Uterus (tissue), 4 donors: ENCODE measurements around the gene CHPT1. TPM values are rescaled to one million over a fixed set of nuclear protein-coding genes. Genes with fewer than 3 reads are reported as not detected.

ENCODE experiments used
- DNase-seq, 2 donors: peaks; one replicate each; pipeline ENCODE4 v3.0.0-alpha.2; 2019 to 2020
- H3K27ac ChIP-seq, 2 donors: fragments of 200-600 bp; sonication (generic); 1 replicate in 1 of 2; 2 replicates in 1 of 2; pipeline ENCODE4 v1.5.1; 2016 to 2018
- H3K27me3 ChIP-seq, 2 donors: fragments of 200-600 bp; sonication (generic); one replicate each; pipeline ENCODE4 v1.5.1; 2018 to 2019; ENCODE audit warnings: control low read depth in 1 of 2
- H3K36me3 ChIP-seq, 2 donors: fragments of 200-600 bp; sonication (generic); one replicate each; pipeline ENCODE4 v1.5.1; 2019; ENCODE audit warnings: control low read depth in 1 of 2
- H3K4me1 ChIP-seq, 2 donors: fragments of 200-600 bp; sonication (generic); one replicate each; pipeline ENCODE4 v1.5.1; 2018 to 2019; ENCODE audit warnings: control low read depth in 1 of 2
- H3K4me3 ChIP-seq, 2 donors: fragments of 200-600 bp; sonication (generic); 1 replicate in 1 of 2; 2 replicates in 1 of 2; pipeline ENCODE4 v1.5.1; 2018 to 2019; ENCODE audit warnings: mild to moderate bottlenecking in 1 of 2
- H3K9me3 ChIP-seq, 2 donors: fragments of 200-600 bp; sonication (generic); one replicate each; pipeline ENCODE4 v1.5.1; 2019; ENCODE audit warnings: control low read depth in 1 of 2
- CTCF ChIP-seq, 4 experiments: fragments of 200-600 bp in 2 of 4; fragments of 450-650 bp in 2 of 4; sonication (generic) in 2 of 4; IDR thresholded peaks; one replicate each; pipeline ENCODE4 v1.5.1; 2016 to 2019; ENCODE audit warnings: antibody characterized with exemption in 4 of 4, mild to moderate bottlenecking in 2 of 4, moderate library complexity in 1 of 4
- POLR2A ChIP-seq, 2 donors: fragments of 450-650 bp; IDR thresholded peaks; one replicate each; pipeline ENCODE4 v1.6.1; 2016; ENCODE audit warnings: antibody characterized with exemption in 2 of 2, mild to moderate bottlenecking in 1 of 2, moderate library complexity in 1 of 2
- intact Hi-C: fragments of 100-400 bp; cut with DNase I; formaldehyde crosslinking; loops from one replicate; pipeline ENCODE4 v1.15.1; 2023; ENCODE audit warnings: low total_unique reads
- total RNA-seq, 4 donors: library from RNA; depleted of rRNA in 3 of 4; stranded (reverse); fragments of >200 nt in 3 of 4; gene quantifications; one replicate each; pipeline versions ENCODE4 v1.1.0 to v1.2.4, GENCODE V29; 2014 to 2023
- donor health status: DM: yes; HTN: yes; CAD: no.

Gene CHPT1
- total RNA-seq, 4 donors from 2014 or later, result 22.5 to 105 (median 51.1) TPM

DNA sequence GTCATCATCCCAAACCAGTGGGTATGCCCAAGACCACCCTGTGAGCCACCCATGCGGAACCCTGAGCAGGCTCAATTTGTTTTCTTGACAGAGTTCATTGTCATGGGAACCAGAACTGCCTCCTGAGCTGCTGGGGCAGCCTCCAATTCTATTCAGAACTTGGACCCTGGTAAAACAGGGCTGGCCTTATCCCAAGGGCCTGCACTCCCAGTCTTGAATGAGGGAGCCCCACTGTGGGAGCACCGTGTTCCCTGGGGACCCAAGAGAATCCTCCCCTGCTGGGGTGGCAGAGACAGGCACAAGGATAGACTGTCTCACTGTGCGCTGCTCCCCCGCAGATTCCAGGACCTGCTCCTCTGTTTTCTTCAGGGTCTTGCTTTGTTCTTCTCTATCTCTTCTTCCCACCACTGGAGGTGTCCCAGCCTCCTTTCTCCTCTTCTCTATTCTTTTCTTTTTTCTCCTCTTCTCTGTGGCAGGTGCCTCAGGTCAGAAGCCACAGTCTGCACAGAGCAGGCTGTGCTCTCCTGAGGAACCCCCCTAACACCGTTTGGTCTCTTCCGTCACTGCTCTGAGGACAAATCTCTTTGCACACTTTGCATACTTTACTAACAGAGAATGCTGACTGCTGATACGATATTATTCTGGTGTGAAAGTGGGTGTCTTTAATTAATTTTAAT lies 31.2 kb upstream of the CHPT1 start:
- intact Hi-C loops, result no loop called here
- no peaks in the 10 kb centered on the region for H3K36me3 ChIP-seq
- H3K4me3 ChIP-seq, result no peak overlapping the region
- H3K9me3 ChIP-seq, result no peaks in the 10 kb centered on the region
- H3K4me1 ChIP-seq, result no peaks in the 10 kb centered on the region
- no peaks in the 10 kb centered on the region for H3K27me3 ChIP-seq
- H3K27ac ChIP-seq, result no peak overlapping the region
- no peak for TF ChIP-seq POLR2A (IDR thresholded peaks at IDR 0.05)
- no peak for TF ChIP-seq CTCF (IDR thresholded peaks at IDR 0.05)
- no peak for DNase-seq

GRCh38 chr12:101667591-101667990 lies 29.8 kb upstream of the CHPT1 start:
- H3K36me3 ChIP-seq, result no peaks in the 10 kb centered on the region
- H3K27ac ChIP-seq, result no peak overlapping the region
- H3K4me1 ChIP-seq, result no peaks in the 10 kb centered on the region
- DNase-seq, result no peak
- no peaks in the 10 kb centered on the region for H3K27me3 ChIP-seq
- H3K4me3 ChIP-seq, result no peak overlapping the region
- intact Hi-C loops, result no loop called here
- no peaks in the 10 kb centered on the region for H3K9me3 ChIP-seq
- TF ChIP-seq POLR2A (IDR thresholded peaks at IDR 0.05) (no peak), CTCF (IDR thresholded peaks at IDR 0.05) (no peak)

- intact Hi-C loops, result no loop called here
- peak in 1 of 2 donors; percentile 16 for DNase-seq
- TF ChIP-seq POLR2A (IDR thresholded peaks at IDR 0.05) (no peak), CTCF (IDR thresholded peaks at IDR 0.05) (peak; percentile 24 to 39 (median 29))
- Histone ChIP-seq H3K4me3 (no peak overlapping the region), H3K27ac (no peak overlapping the region), H3K4me1 (no peaks in the 10 kb centered on the region), H3K36me3 (no peaks in the 10 kb centered on the region), H3K9me3 (no peaks in the 10 kb centered on the region), H3K27me3 (no peaks in the 10 kb centered on the region)
These were observed 27.3 kb upstream of the CHPT1 start for GRCh38 chr12:101670007-101670671.

GRCh38 chr12:101671157-101671791 lies 26.2 kb upstream of the CHPT1 start:
- no peaks in the 10 kb centered on the region for H3K9me3 ChIP-seq
- DNase-seq, result no peak
- H3K4me1 ChIP-seq, result no peaks in the 10 kb centered on the region
- no peaks in the 10 kb centered on the region for H3K36me3 ChIP-seq
- H3K4me3 ChIP-seq, result no peak overlapping the region
- intact Hi-C loops, result no loop called here
- TF ChIP-seq CTCF (IDR thresholded peaks at IDR 0.05) (no peak), POLR2A (IDR thresholded peaks at IDR 0.05) (no peak)
- H3K27ac ChIP-seq, result no peak overlapping the region
- no peaks in the 10 kb centered on the region for H3K27me3 ChIP-seq

DNA sequence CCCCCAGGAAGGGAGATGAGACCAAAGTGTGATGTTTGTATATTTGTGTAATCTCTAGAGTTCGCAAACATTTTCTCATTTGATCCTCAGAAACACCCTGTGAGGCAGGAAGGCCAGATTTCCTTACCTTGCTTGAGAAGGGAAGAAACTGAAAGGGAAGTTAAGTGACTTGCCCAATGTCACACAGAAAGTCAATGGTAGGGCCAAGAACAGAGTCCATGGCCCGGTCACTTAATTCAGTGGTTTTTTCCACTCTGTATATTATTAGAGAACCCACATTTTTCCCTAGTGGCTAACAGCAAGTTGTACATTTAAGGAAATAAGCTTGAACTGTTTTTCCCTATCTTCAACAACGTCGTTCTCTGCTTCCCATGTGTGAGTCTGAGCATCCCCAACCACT lies 25.6 kb upstream of the CHPT1 start:
- no peak for DNase-seq
- Histone ChIP-seq H3K4me1 (no peaks in the 10 kb centered on the region), H3K27me3 (no peaks in the 10 kb centered on the region), H3K36me3 (no peaks in the 10 kb centered on the region), H3K27ac (no peak overlapping the region), H3K9me3 (no peaks in the 10 kb centered on the region), H3K4me3 (no peak overlapping the region)
- no peak for TF ChIP-seq CTCF (IDR thresholded peaks at IDR 0.05)
- no peak for TF ChIP-seq POLR2A (IDR thresholded peaks at IDR 0.05)
- intact Hi-C loops, result no loop called here
